HG02981 (cell line): ENCODE results near the gene FBXO39.
"Not testable (repeated sequence)": the region's sequence is repeated elsewhere in the genome, so short reads cannot be mapped to it uniquely, and the experiment has no call there.

Source experiments
- ATAC-seq: cut with Tn5 transposase; IDR thresholded peaks from one replicate; pipeline ENCODE4 v1.9.1; 2021; ENCODE audit warnings: mild to moderate bottlenecking, moderate library complexity; ENCODE audit not compliant: unreplicated experiment

FBXO39 gene

GRCh38 chr17:6789146-6789545 lies 13.1 kb downstream of the FBXO39 start:
- no peak for ATAC-seq

GRCh38 chr17:6793748-6794493 lies 17.9 kb downstream of the FBXO39 start:
- ATAC-seq = no peak

- ATAC-seq = no peak
Observed at GRCh38 chr17:6796017-6796886, 20.2 kb downstream of the FBXO39 start.

- ATAC-seq = no peak
Observed at GRCh38 chr17:6796887-6797490, 21.0 kb downstream of the FBXO39 start.

GRCh38 chr17:6797718-6798351 lies 21.8 kb downstream of the FBXO39 start:
- no peak for ATAC-seq

- no peak for ATAC-seq
Observed at GRCh38 chr17:6799738-6800137, 23.7 kb downstream of the FBXO39 start.

- no peak for ATAC-seq
Observed at GRCh38 chr17:6800422-6801027, 24.5 kb downstream of the FBXO39 start.

GRCh38 chr17:6811510-6811909 lies 35.5 kb downstream of the FBXO39 start:
- no peak for ATAC-seq

GRCh38 chr17:6812295-6812694 lies 36.3 kb downstream of the FBXO39 start:
- no peak for ATAC-seq

GRCh38 chr17:6815775-6816174 lies 39.8 kb downstream of the FBXO39 start:
- ATAC-seq = no peak

GRCh38 chr17:6816368-6816767 lies 40.4 kb downstream of the FBXO39 start:
- ATAC-seq = not testable (repeated sequence)

- ATAC-seq = no peak
Observed at GRCh38 chr17:6818938-6819337, 42.9 kb downstream of the FBXO39 start.

GRCh38 chr17:6823011-6823442 lies 47.0 kb downstream of the FBXO39 start:
- no peak for ATAC-seq

- ATAC-seq = no peak
Observed at GRCh38 chr17:6830383-6830986, 54.5 kb downstream of the FBXO39 start.

GRCh38 chr17:6831661-6832263 lies 55.7 kb downstream of the FBXO39 start, which contains the start of gene TEKT1:
TEKT1 (minus strand) TSS chr17:6831729; CDS start chr17:6830376, 1,353 bp downstream.
- ATAC-seq = no peak
